ENCODE data around the gene SIPA1L3. TPM values are rescaled to one million over a fixed set of nuclear protein-coding genes. Genes with fewer than 3 reads are reported as not detected.

SIPA1L3 gene
- total and polyA plus RNA-seq, 2 of the 13 experiments (the other 11 are each of a cell fraction or from before 2014, with no cell fraction given), result 5.5 to 7.7 TPM

DNA sequence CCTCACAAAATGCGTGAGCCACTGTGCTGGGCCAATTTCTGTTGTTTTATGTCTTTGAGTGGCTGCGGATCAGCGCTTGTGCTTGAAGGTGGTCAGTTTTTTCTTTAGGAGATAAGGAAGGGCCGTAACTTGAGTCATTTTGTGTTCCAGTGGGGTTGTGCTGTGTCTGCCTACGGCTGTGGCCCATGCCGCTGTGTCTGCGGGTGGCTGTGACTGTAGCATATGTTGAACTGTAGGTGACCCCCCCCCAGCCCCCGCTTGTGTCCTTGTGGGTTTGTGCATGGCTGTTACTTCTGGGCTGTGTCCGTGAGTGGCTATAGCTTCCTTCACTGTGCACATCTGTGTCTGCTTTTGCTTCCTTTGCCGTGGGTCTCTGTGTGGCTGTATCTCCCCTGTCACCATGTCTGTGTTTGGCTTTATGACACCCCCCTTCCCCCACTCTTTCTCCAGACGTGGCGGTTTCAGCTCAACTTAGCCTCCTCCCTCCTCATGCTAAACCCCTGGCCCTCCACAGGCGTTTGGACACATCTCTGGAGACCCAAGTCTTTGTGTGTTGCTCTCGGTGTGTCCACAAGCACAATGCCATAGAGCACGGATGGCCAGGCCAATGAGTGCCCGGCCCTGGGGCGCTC lies 348.5 kb downstream of the SIPA1L3 start:
- H2AFZ ChIP-seq (ENCODE audit: low read length), result no peak overlapping the region
- H3K27me3 ChIP-seq (ENCODE audit: control insufficient read depth in 1 of 2, insufficient read depth in 2 of 2, low read length in 2 of 2), result peaks cover 4 to 20% of the 10 kb centered on the region in 2 experiments; a peak in 3 of 5 replicates
- no peaks in the 10 kb centered on the region for H3K9me3 ChIP-seq (ENCODE audit: low read length)
- ATAC-seq (no peak), FAIRE-seq (no peak), DNase-seq (ENCODE audit: low spot score) (no peak)
- WGBS (ENCODE audit: low lambda C conversion rate), result 51% methylated on average over 13 of the region's 17 CpGs
- no peaks in the 10 kb centered on the region for H3K79me2 ChIP-seq (ENCODE audit: insufficient read depth, low read length)
- no peak overlapping the region for H3K27ac ChIP-seq (ENCODE audit: extremely low read length, insufficient read depth, low read length)
- H3K9ac ChIP-seq (ENCODE audit: insufficient read depth, low read depth, low read length), result no peak overlapping the region
- ChIA-PET CTCF (ENCODE audit: low intra/inter-chr PET ratio, low total read pairs) (no interaction called here), POLR2A (no interaction called here)
- H3K4me2 ChIP-seq (ENCODE audit: low read depth, low read length), result no peak overlapping the region
- no TSS peak for BruUV-seq (replicated peaks)
- in situ Hi-C loops (cut with HindIII; ENCODE audit: extremely low pct_ligation_motif_present, low pct_unique_long_range_greater_than_20kb) (no loop called here), intact Hi-C loops (cut with micrococcal nuclease; ENCODE audit: unreplicated experiment) (no loop called here)
- peaks cover 19% of the 10 kb centered on the region for H3K4me1 ChIP-seq (ENCODE audit: insufficient read depth, low read length)
- TF ChIP-seq MATR3 (CRISPR knock-in tag; IDR thresholded peaks at IDR 0.05), result no peak
- no peak for TF ChIP-seq POLR2A (IDR thresholded peaks at IDR 0.05; ENCODE audit: insufficient read depth in 1 of 2, low read depth in 2 of 2, low read length in 2 of 2)
- TF ChIP-seq ZNF788 (CRISPR knock-in tag; IDR thresholded peaks at IDR 0.05; ENCODE audit: borderline replicate concordance), result no peak
- TF ChIP-seq TBX2 (CRISPR knock-in tag; IDR thresholded peaks at IDR 0.05; ENCODE audit: borderline replicate concordance), result no peak
- no peak for TF ChIP-seq ZBTB38 (CRISPR knock-in tag; IDR thresholded peaks at IDR 0.05)
- no peak for TF ChIP-seq ZNF431 (CRISPR knock-in tag; IDR thresholded peaks at IDR 0.05; ENCODE audit: borderline replicate concordance, low read depth)
- TF ChIP-seq, protein P1, sequence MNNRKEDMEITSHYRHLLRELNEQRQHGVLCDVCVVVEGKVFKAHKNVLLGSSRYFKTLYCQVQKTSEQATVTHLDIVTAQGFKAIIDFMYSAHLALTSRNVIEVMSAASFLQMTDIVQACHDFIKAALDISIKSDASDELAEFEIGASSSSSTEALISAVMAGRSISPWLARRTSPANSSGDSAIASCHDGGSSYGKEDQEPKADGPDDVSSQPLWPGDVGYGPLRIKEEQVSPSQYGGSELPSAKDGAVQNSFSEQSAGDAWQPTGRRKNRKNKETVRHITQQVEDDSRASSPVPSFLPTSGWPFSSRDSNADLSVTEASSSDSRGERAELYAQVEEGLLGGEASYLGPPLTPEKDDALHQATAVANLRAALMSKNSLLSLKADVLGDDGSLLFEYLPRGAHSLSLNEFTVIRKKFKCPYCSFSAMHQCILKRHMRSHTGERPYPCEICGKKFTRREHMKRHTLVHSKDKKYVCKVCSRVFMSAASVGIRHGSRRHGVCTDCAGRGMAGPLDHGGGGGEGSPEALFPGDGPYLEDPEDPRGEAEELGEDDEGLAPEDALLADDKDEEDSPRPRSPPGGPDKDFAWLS (CRISPR knock-in tag; IDR thresholded peaks at IDR 0.05; ENCODE audit: borderline replicate concordance), result no peak
- no peak for TF ChIP-seq XRCC5 (optimal IDR thresholded peaks at IDR 0.05; ENCODE audit: low read length)
- no peak for TF ChIP-seq NBN (conservative IDR thresholded peaks at IDR 0.05)
- no peak for TF ChIP-seq DNMT1 (CRISPR knock-in tag; IDR thresholded peaks at IDR 0.05)
- no peak for TF ChIP-seq ZNF781 (CRISPR knock-in tag; IDR thresholded peaks at IDR 0.05; ENCODE audit: borderline replicate concordance, not compliant biosample characterization)
- TF ChIP-seq ZNF776 (CRISPR knock-in tag; IDR thresholded peaks at IDR 0.05), result no peak
- H4K20me1 ChIP-seq (ENCODE audit: insufficient read depth, low read length), result no peaks in the 10 kb centered on the region
- H3K4me3 ChIP-seq (replicated peaks in 1 of 3; ENCODE audit: insufficient read depth in 1 of 3, low read depth in 2 of 3, low read length in 3 of 3), result no peak overlapping the region
- no peaks in the 10 kb centered on the region for H3K36me3 ChIP-seq (replicated peaks in 1 of 2; ENCODE audit: control insufficient read depth in 1 of 2, insufficient read depth in 2 of 2, low read length in 2 of 2)

Small RNA genes lying within 50 kb of the gene (small RNA-seq; reads per million reads assigned to genes)
- gene RN7SL663P (ENCODE audit: insufficient read depth in 2 of 3, insufficient read length in 3 of 3, low read depth in 2 of 3, low replicate concordance in 1 of 3), result 0 reads per million in 3 experiments

Other genes starting within 250 kb of the SIPA1L3 start
- 8.3 and 11.3 TPM in 2 replicates for gene ZNF607, start 187.4 kb upstream of the SIPA1L3 start, total RNA-seq (2016; rRNA removed; fragmentation: Illumina TruSeq; extraction: Trizol)
- gene ZNF607, start 187.4 kb upstream of the SIPA1L3 start, polyA plus RNA-seq (2011; rRNA removed), result 3.8 and 4.2 TPM in 2 replicates
- 9.3 and 16.0 TPM in 2 replicates for gene ZNF573, start 127.6 kb upstream of the SIPA1L3 start, total RNA-seq (2016; rRNA removed; fragmentation: Illumina TruSeq; extraction: Trizol)
- 2.1 and 3.1 TPM in 2 replicates for gene ZNF573, start 127.6 kb upstream of the SIPA1L3 start, polyA plus RNA-seq (2011; rRNA removed)
- not detected in 2 replicates for gene WDR87, start 614 bp upstream of the SIPA1L3 start, total RNA-seq (2016; rRNA removed; fragmentation: Illumina TruSeq; extraction: Trizol)
- gene WDR87, start 614 bp upstream of the SIPA1L3 start, polyA plus RNA-seq (2011; rRNA removed), result not detected in 2 replicates